OCI-LY1 (cell line): ENCODE data around the gene MORN3.

Experiments
- H2AFZ ChIP-seq: fragments of 200-600 bp; sonication (generic), shearing (Covaris generic); 2 replicates; pipeline ENCODE4 v1.6.0; 2014; ENCODE audit warnings: antibody characterized with exemption, mild to moderate bottlenecking, low read length
- H3F3A ChIP-seq: fragments of 200-600 bp; sonication (generic), shearing (Covaris generic); 2 replicates; pipeline ENCODE4 v1.6.0; 2014; ENCODE audit warnings: mild to moderate bottlenecking, antibody characterized with exemption, low read length, moderate library complexity; ENCODE audit not compliant: insufficient read depth
- H3K27ac ChIP-seq: fragments of 200-600 bp; sonication (generic); 2 replicates; pipeline ENCODE4 v1.5.1; 2014; ENCODE audit warnings: low read length, mixed run types, mild to moderate bottlenecking, low read depth; ENCODE audit not compliant: poor library complexity, severe bottlenecking
- H3K27me3 ChIP-seq: fragments of 200-600 bp; sonication (generic); 2 replicates; pipeline ENCODE4 v1.6.0; 2014; ENCODE audit warnings: antibody characterized with exemption, mild to moderate bottlenecking, low read length, moderate library complexity; ENCODE audit not compliant: insufficient read depth
- H3K36me3 ChIP-seq: fragments of 200-600 bp; sonication (generic); 2 replicates; pipeline ENCODE4 v1.6.1; 2014; ENCODE audit warnings: mild to moderate bottlenecking, antibody characterized with exemption, low read length, moderate library complexity, mixed read lengths; ENCODE audit not compliant: insufficient read depth
- H3K4me1 ChIP-seq: fragments of 200-600 bp; sonication (generic); 2 replicates; pipeline ENCODE4 v1.5.1; 2014; ENCODE audit warnings: mild to moderate bottlenecking, low read length, moderate library complexity; ENCODE audit not compliant: insufficient read depth, severe bottlenecking
- H3K4me2 ChIP-seq: fragments of 200-600 bp; sonication (generic), shearing (Covaris generic); 2 replicates; pipeline ENCODE4 v1.6.1; 2014; ENCODE audit warnings: low read length
- H3K4me3 ChIP-seq: fragments of 200-600 bp; sonication (generic); 2 replicates; pipeline ENCODE4 v1.5.1; 2014; ENCODE audit warnings: low read length, low read depth, mild to moderate bottlenecking, mixed read lengths; ENCODE audit not compliant: poor library complexity, severe bottlenecking
- H3K79me2 ChIP-seq: fragments of 200-600 bp; shearing (Covaris generic); 2 replicates; pipeline ENCODE4 v1.6.1; 2016; ENCODE audit warnings: mixed run types, low read length, mixed read lengths; ENCODE audit not compliant: insufficient read depth
- H3K9ac ChIP-seq: fragments of 200-600 bp; sonication (generic), shearing (Covaris generic); 2 replicates; pipeline ENCODE4 v1.6.1; 2014; ENCODE audit warnings: mild to moderate bottlenecking, low read length, mixed read lengths
- H3K9me2 ChIP-seq: fragments of 200-600 bp; sonication (generic), shearing (Covaris generic); 2 replicates; pipeline ENCODE4 v1.6.1; 2014; ENCODE audit warnings: low read depth, mild to moderate bottlenecking, low read length, mixed read lengths
- H3K9me3 ChIP-seq: fragments of 200-600 bp; shearing (Covaris generic); 2 replicates; pipeline ENCODE4 v1.6.1; 2014; ENCODE audit warnings: low read length, mixed read lengths
- H4K20me1 ChIP-seq: fragments of 200-600 bp; sonication (generic), shearing (Covaris generic); 2 replicates; pipeline ENCODE4 v1.6.0; 2016; ENCODE audit warnings: mild to moderate bottlenecking, low read length; ENCODE audit not compliant: insufficient read depth
- CTCF ChIP-seq: fragments of 200-600 bp; sonication (generic), shearing (Covaris generic); IDR thresholded peaks from 2 replicates; pipeline ENCODE4 v1.5.1; 2017; ENCODE audit warnings: mild to moderate bottlenecking, antibody characterized with exemption, low read length, moderate library complexity, mixed read lengths
- EZH2 ChIP-seq: fragments of 200-600 bp; sonication (generic), shearing (Covaris generic); IDR thresholded peaks from 2 replicates; pipeline ENCODE4 v1.8.0; 2017; ENCODE audit warnings: borderline replicate concordance, mixed run types, mild to moderate bottlenecking, antibody characterized with exemption, low read length, moderate library complexity, mixed read lengths

Gene MORN3

GRCh38 chr12:121712461-121713256 lies 43.2 kb upstream of the MORN3 start, which contains the start of gene TMEM120B:
TSS of gene TMEM120B (plus strand) at chr12:121712752. CDS start at chr12:121712896, 144 bp downstream.
- Histone ChIP-seq H3K4me1 (peaks cover 26% of the 10 kb centered on the region), H4K20me1 (no peaks in the 10 kb centered on the region), H3K9ac (peak within 1 kb of the TSS; percentile 70), H2AFZ (peak within 1 kb of the TSS; percentile 53), H3K9me2 (no peaks in the 10 kb centered on the region), H3K36me3 (peaks cover 6% of the 10 kb centered on the region; the same call in 1 of the 2 replicates), H3K4me2 (peak within 1 kb of the TSS; percentile 100), H3K79me2 (peaks cover 7% of the 10 kb centered on the region; the same call in 1 of the 2 replicates), H3F3A (no peaks in the 10 kb centered on the region), H3K27me3 (no peaks in the 10 kb centered on the region), H3K27ac (no peak within 1 kb of the TSS), H3K9me3 (no peaks in the 10 kb centered on the region), H3K4me3 (peak within 1 kb of the TSS; percentile 100)
- TF ChIP-seq EZH2 (no peak), CTCF (peak; percentile 33; the same call in 1 of the 2 replicates)

GRCh38 chr12:121712190-121712460 lies 42.7 kb upstream of the MORN3 start:
- Histone ChIP-seq H3K4me1 (peaks cover 26% of the 10 kb centered on the region), H4K20me1 (no peaks in the 10 kb centered on the region), H3K79me2 (peaks cover 7% of the 10 kb centered on the region; the same call in 1 of the 2 replicates), H3F3A (no peaks in the 10 kb centered on the region), H3K9me2 (no peaks in the 10 kb centered on the region), H2AFZ (0 out of 2 replicates have a peak overlapping the region, but pooled peaks have one; percentile 10), H3K27me3 (no peaks in the 10 kb centered on the region), H3K4me3 (peak overlapping the region; percentile 100), H3K4me2 (peak overlapping the region; percentile 100), H3K36me3 (peaks cover 6% of the 10 kb centered on the region; the same call in 1 of the 2 replicates), H3K9me3 (no peaks in the 10 kb centered on the region), H3K9ac (peak overlapping the region; percentile 70), H3K27ac (no peak overlapping the region)
- TF ChIP-seq CTCF (no peak), EZH2 (no peak)

DNA sequence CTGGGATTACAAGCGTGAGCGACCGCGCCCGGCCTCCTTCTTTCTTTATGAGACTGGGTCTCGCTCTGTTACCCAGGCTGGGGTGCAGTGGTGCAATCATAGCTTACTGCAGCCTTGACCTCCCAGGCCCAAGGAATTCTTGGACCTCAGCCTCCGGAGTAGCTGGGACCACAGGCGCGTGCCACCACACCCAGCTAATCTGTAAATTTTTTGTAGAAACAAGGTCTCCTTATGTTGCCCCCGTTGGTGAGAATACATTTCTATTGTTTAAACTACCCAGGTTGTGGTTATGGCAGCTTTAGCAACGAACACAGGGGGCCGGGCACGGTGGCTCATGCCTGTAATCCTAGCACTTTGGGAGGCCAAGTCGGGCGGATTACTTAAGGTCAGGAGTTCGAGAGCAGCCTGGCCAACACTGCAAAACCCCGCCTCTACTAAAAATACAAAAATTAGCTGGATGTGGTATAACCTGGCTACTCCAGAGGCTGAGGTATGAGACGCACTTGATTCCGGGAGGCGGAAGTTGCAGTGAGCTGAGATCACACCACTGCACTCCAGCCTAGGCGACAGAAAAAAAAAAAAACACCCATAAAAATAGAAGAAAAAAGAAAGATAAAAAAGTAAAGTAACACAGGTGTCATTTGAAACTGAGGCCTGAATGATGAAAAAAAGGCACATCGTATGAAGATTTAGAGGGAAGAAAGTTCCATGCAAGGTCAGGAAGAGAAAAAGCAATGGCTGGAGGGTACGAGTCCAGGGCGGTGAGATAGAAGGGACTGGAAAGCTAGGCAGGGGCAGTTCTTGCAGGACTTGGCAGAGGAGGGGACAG lies 42.1 kb upstream of the MORN3 start:
- peaks cover 26% of the 10 kb centered on the region for H3K4me1 ChIP-seq
- no peaks in the 10 kb centered on the region for H4K20me1 ChIP-seq
- peaks cover 7% of the 10 kb centered on the region; the same call in 1 of the 2 replicates for H3K79me2 ChIP-seq
- no peaks in the 10 kb centered on the region for H3K9me2 ChIP-seq
- H3F3A ChIP-seq = no peaks in the 10 kb centered on the region
- peak overlapping the region; percentile 70 for H3K9ac ChIP-seq
- peaks cover 6% of the 10 kb centered on the region for H3K36me3 ChIP-seq
- TF ChIP-seq CTCF = no peak
- no peak for TF ChIP-seq EZH2
- peak overlapping the region; percentile 100 for H3K4me3 ChIP-seq
- no peaks in the 10 kb centered on the region for H3K27me3 ChIP-seq
- no peak overlapping the region for H3K27ac ChIP-seq
- peak overlapping the region; percentile 100 for H3K4me2 ChIP-seq
- H2AFZ ChIP-seq = peak overlapping the region; percentile 10; the same call in 1 of the 2 replicates
- no peaks in the 10 kb centered on the region for H3K9me3 ChIP-seq
